NCI-H146 treated with DMSO at 0.1 percent for 48 hours (cell line): Measurements from ENCODE around the gene MARCHF10.

Experiments
- DNase-seq: peaks from one replicate; lab custom pipeline; 2025; ENCODE audit not compliant: unreplicated experiment; lab: John Stamatoyannopoulos, UW

MARCHF10 gene

GRCh38 chr17:62822080-62822904 lies 14.2 kb upstream of the MARCHF10 start:
- no peak for DNase-seq

GRCh38 chr17:62821189-62822079 lies 13.3 kb upstream of the MARCHF10 start:
- no peak for DNase-seq

- no peak for DNase-seq
Observed at GRCh38 chr17:62819511-62820221, 11.6 kb upstream of the MARCHF10 start.

- no peak for DNase-seq
Observed at GRCh38 chr17:62818526-62818925, 10.4 kb upstream of the MARCHF10 start.

- no peak for DNase-seq
Observed at GRCh38 chr17:62816282-62816839, 8.2 kb upstream of the MARCHF10 start.

GRCh38 chr17:62809656-62810055 lies 1.5 kb upstream of the MARCHF10 start:
- DNase-seq: no peak

- no peak for DNase-seq
Observed at GRCh38 chr17:62808576-62808970, 459 bp upstream of the MARCHF10 start.

- DNase-seq: no peak
Observed at GRCh38 chr17:62805234-62805633, 2.9 kb downstream of the MARCHF10 start.

GRCh38 chr17:62804822-62805221 lies 3.3 kb downstream of the MARCHF10 start:
- no peak for DNase-seq

GRCh38 chr17:62804025-62804424 lies 4.1 kb downstream of the MARCHF10 start:
- no peak for DNase-seq

- DNase-seq: peak; percentile 16
Observed at GRCh38 chr17:62802561-62803205, 5.4 kb downstream of the MARCHF10 start.

- DNase-seq: peak; percentile 20
Observed at GRCh38 chr17:62801553-62802114, 6.5 kb downstream of the MARCHF10 start.

- DNase-seq: no peak
Observed at GRCh38 chr17:62800585-62800984, 7.5 kb downstream of the MARCHF10 start.

GRCh38 chr17:62797959-62798358 lies 10.2 kb downstream of the MARCHF10 start:
- no peak for DNase-seq

- DNase-seq: no peak
Observed at GRCh38 chr17:62796291-62796690, 11.8 kb downstream of the MARCHF10 start.

GRCh38 chr17:62794666-62794971 lies 13.5 kb downstream of the MARCHF10 start:
- no peak for DNase-seq

- no peak for DNase-seq
Observed at GRCh38 chr17:62793919-62794665, 14.0 kb downstream of the MARCHF10 start.

- no peak for DNase-seq
Observed at GRCh38 chr17:62792447-62792800, 15.7 kb downstream of the MARCHF10 start.

GRCh38 chr17:62791767-62792446 lies 16.2 kb downstream of the MARCHF10 start:
- no peak for DNase-seq
